T follicular helper cell (primary cell): ENCODE measurements around the gene SIT1.
"Not testable (repeated sequence)": the region's sequence is repeated elsewhere in the genome, so short reads cannot be mapped to it uniquely, and the experiment has no call there.

Experiments
- DNase-seq: peaks from one replicate; pipeline ENCODE4 v3.0.0-alpha.2; 2020; ENCODE audit warnings: low read depth

Gene SIT1

DNA sequence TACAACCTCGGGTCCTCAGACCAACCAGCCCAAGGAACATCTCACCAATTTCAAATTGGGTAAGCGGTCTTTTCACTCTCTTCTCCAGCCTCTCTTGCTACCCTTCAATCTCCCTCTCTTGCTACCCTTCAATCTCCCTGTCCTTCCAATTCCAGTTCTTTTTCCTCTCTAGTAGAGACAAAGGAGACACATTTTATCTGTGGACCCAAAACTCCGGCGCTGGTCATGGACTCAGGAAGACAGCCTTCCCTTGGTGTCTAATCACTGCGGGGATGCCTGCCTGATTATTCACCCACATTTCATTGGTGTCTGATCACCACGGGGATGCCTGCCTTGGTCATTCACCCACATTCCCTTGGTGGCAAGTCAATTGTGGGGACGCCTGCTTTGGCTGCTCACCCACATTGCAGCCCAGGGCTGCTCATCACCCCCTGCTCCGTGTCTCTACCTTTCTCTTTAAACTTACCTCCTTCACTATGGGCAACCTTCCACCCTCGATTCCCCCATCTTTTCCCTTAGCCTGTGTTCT lies 13.2 kb downstream of the SIT1 start:
- not testable (repeated sequence) for DNase-seq

DNA sequence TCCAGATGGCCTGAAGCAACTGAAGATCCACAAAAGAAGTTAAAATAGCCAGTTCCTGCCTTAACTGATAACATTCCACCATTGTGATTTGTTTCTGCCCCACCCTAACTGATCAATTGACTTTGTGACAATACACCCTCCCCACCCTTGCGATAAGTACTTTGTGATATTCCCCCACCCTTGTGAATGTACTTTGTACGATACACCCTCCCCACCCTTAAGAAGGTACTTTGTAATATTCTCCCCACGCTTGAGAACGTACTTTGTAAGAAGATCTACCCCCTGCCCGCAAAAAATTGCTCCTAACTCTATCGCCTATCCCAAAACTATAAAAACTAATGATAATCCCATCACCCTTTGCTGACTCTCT lies 13.9 kb downstream of the SIT1 start:
- not testable (repeated sequence) for DNase-seq

DNA sequence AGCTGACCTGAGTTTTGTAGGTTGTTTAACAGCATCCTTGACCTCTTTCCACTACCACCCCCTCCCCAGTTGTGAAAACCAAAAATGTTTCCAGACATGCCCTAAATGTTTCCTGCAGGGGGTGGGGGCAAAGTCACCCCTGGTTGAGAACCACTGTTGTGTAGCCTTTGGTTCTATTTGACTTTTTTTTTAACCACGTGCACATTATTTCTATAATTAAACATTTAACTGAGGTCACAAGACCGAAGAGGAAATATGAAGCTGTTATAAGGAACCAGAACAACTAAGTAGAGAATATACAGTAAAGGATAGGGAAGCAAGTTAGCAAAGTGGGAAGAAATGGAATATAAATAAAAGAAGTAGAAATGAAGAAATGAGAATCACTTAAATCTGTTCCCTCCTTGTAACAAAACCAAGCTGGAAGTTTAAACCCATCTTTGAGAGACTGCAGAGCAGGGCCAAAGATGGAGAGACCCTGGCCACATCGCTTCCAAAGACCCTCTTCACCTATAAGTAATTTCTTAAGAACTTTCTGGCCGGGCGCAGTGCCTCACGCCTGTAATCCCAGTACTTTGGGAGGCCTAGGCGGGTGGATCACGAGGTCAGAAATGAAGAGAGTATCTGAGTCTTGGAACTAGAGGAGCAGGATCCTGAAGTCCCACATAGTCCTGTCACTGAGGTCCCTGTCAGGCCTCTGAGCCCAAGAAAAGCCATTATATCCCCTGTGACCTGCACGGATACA lies 14.4 kb downstream of the SIT1 start:
- no peak for DNase-seq

DNA sequence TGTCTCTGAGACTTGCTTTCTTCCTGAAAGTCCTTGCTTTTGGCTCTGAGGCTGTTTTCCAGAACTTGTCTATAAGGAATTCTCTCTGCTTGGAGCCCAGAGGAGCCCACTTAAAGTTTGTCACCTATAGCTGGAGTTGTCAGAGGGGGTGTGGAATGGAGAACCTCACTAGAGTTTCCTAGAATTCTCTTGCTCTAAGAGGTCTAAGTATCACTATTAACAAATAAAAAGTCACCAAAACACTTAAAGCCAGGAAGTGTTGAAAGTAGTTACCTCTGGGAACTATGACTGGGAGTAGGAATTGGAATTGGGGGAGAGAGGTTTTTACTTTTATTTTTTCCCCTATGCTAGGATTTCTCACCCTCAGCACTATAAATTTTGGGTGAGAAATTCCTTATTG lies 15.0 kb downstream of the SIT1 start:
- DNase-seq, result no peak

DNA sequence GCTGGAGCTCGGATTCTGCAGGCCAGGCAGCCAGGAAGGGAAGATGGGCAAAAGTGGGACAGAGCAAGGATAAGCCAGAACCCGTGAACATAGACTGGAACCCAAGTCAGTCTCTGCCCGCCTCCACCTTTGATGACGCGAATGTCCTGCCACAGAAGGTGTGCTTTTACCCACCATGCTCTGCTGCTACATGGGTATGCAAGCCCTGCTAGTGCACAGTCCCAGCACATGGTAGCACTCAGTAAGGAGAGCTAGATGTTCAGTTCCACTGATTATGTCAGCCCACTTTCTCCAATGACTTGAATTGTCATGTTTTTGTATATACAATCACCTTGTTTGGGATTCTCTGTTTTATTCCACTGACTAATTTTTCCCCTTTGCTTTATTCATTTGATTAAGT lies 21.1 kb downstream of the SIT1 start:
- DNase-seq, result no peak

DNA sequence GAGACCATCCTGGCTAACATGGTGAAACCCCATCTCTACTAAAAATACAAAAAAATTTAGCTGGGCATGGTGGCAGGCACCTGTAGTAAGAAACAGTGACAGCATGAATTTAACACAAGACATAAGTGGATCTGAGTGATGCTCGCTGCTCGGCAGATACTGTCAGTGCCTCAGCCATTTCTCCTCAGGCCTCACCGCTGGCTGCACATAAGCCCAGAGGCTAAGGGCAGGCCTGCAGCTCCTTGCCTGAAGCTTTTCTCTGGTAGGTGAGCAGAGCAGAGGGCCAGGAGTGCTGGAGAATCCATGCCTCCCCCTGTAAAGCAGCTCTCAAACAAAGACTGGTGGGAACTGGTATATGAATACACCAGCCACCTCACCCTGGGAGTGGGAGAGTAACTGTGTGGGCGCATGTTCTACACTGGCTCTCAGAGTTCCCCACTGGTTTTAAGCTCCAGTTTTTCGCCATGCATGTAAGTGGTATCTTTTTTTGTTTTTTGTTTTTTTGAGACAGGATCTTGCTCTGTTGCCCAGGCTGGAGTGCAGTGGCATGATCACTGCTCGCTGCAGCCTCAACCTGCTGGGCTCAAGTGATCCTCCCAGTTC lies 22.2 kb downstream of the SIT1 start:
- no peak for DNase-seq

DNA sequence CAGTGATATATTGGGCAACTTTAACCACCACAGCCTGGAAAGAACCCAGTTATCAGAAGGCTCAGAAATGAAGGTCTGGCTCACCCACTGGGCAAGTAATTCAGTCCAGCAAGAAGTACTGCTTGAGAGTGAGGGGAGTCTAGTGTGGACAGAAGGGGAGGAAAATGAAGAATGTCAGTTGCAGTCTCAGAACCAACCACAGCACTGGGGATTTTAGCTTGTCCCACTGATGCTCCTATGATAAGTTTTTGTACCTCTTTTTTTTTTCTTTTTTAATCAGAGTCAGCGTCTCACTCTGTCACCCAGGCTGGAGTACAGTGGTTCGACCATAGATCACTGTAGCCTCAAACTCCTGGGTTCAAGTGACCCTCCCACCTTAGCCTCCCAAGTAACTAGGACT lies 23.2 kb downstream of the SIT1 start:
- no peak for DNase-seq

DNA sequence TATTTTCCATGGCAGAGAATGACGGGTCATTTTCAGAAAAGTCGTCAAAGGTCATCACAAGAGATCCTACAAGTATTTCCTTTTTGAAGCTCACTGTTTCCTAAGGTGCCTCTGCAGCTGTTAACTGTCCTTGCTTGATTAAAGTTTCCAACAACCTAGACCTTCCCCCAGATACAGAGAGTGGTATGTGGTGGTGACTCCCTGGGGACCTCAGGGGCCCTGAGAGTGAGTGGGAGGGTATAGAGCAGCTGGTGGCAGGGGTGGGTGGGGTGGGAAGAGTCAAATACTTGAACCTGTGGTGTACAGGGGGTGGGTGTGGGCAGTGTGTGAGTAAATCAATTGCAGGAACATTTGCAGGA lies 31.0 kb downstream of the SIT1 start:
- DNase-seq, result no peak

DNA sequence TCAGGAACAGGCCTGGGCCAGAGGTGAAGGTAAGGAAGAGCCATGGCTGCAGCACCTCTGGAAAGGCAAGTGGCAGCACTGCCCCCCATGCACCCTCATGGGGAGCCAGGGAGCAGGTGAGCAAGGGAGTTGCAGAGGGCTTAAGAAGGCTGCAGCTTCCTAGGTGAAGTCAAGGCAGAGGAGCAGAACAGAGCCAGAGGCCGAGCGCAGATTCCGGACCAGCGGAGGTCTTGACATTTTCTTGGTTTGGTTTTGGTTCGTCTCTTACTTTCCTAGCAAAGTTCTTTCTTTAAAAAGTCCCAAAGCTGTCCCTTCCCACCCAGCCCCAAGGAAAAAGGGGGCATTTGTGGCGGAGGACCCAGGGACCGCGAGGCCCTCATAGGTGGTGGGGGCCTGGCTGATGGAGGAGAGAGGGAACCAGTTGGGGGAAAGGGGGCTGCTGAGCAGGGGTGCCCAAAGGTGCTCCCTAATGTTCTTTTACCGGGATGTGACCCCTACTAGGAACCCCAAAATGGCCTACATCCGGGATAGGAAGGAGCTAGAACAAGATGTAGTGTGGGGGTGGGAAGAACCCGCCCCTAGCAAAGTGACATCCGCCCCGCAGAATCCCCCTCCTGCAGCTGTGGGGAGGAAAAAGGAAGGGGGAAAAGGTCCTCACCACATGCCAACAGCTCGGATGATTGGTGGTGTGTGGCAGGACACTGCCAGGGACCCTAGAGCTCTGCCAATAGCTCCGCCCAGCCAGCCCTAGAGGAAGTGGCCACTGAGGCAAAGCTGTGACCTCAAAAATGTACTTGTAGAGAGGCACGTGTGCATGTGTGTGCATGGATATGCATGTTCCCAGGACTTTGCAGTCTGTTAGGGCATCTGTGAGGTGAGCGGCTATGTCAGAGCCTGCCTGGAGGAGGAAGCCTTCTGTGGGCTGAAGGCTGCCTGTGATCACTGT lies 31.6 kb downstream of the SIT1 start:
- no peak for DNase-seq

DNA sequence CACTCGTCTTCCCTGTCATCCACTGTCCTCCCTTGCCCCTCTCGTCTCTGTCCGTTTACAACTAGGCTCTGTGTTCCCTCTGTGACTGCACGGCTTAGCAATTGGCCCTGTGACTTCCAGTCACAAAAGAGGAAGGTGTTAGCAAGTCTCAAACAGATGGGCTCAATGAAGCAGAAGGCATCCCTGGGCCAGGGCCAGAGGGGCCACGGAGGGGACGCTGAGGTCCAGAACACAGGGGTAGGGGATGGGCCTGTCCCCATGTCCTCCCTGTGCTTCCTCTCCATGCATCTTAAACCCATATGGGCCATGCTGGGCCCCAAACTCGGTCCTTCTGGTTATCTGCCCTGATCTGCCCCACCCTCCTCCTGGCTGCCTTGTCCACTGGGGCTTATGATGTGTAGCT lies 32.4 kb downstream of the SIT1 start, which contains the start of gene CD72:
CD72 (minus strand) TSS at position 89 of the 403 bp plus-strand sequence. CDS start 110 bp downstream, outside the sequence.
- no peak for DNase-seq

DNA sequence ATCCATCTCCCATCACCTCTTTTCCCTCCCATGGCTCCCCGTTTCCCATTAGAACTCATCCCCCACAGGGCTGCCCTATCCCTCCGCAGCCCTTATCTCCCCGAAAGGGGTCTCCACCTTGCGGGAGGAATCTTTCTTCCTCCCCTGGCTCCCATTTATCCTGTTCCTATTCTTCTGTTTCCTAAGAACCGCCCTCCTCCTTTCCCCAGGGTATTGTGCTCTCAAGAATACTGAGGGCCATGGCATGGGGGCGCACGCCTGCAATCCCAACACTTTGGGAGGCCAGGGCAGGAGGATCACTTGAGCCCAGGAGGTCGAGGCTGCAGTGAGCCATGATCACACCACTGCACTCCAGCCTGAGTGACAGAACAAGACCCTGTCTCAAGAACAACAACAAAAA lies 33.2 kb downstream of the SIT1 start:
- no peak for DNase-seq

DNA sequence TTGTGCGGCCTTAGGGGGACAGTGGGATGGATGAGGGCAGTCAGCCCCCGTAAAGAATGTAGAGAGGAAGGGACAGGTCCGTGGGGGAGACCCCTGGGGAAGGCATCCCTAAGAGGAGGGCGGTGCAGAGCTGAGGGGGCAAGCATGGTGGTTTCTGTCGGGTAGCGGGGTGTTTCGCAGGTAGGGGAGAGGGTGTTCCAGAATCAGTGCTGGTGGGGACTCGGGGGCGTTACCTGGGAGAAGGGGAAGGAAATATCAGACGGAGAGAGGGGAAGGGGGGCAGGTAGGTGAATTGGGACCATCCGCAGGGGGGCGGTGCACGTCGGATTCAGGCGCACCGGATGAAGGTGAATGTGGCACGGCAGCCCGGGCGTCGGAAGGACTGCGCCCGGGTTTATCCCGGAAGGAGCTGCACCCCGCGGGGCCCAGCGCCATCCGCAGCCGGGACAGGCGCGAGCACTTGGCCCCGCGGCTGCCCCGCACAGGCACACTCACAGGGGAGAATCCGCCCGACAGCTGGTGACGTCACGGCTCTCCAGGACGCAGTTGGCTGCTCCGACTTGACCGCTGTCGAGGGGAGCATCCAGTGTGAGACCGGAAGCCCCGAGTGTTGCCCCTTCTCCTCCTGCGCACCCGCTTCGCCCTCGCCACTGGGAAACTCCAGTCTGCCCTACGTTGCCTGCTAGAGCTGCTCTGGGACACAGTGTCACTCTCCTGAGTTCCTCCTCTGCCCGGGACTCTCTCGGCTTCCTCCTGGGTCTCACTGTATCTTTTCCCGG lies 33.9 kb downstream of the SIT1 start:
- peak; percentile 32 for DNase-seq

DNA sequence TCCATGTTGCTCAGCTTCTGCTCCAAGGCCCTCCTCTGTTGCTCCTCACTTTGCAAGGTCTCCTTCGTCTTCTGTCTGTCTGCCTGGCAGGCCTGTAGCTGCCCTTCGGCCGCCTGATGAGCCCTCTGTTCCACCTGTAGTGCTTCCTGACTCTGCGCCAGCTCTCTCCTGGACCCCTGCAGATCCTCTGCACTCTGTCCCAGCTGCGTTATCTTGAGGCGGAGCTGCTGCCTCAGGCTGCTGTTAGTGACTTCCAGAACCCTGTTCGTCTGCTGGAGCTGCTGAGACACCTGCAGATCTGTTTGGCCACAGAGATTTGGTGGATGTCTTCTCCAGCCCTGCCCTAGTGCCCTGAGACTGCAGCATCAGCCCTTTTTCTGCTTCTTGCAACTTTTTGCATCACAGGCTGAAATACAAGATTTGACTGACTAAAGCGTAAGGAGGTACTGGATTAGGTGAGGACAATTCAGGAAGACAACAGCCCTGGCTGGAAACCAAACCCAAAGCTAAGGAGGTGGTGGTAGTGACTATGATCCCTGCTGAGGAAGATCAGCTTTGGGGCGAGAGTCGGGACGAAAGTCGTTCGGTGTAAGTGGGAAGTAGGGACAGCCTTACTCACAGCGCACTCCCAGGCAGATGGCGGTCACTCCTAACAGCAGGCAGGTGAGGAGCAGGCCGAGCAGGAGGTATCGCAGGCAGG lies 34.6 kb downstream of the SIT1 start:
- no peak for DNase-seq

DNA sequence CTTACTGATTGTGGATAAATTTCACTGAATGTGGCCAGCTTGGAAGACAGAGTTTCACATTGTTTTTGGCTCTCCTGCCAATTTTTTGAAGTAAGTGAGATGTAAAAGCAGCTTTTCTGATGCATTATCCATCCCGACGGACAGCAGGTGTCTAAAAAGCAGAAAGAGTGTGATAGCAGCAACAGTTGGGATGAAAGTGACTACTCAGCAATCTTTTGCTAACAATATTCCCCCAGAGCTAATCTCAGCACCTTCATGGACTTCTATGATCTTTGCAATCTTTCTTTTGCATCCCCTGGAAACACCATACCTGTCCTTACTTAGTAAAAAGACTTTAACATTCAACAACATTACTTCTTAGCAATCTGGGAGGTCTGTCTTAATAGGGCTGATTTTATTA lies 37.9 kb downstream of the SIT1 start:
- no peak for DNase-seq

DNA sequence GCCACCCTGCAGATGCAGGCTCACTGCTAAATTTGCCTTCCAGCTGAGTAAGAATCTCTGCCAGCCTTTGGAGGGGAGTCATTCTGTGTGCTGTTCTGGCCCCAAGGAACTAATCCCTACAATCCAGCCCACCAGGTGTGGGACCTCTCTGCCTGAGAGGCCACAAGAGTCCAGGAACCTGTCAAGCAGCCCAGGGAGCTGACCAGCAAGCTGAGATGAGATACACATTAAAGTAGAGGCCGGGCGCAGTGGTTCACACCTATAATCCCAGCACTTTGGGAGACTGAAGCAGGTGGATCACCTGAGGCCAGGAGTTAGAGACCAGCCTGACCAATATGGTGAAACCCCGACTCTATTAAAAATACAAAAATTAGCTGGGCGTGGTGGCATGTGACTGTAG lies 38.7 kb downstream of the SIT1 start:
- DNase-seq, result not testable (repeated sequence)

DNA sequence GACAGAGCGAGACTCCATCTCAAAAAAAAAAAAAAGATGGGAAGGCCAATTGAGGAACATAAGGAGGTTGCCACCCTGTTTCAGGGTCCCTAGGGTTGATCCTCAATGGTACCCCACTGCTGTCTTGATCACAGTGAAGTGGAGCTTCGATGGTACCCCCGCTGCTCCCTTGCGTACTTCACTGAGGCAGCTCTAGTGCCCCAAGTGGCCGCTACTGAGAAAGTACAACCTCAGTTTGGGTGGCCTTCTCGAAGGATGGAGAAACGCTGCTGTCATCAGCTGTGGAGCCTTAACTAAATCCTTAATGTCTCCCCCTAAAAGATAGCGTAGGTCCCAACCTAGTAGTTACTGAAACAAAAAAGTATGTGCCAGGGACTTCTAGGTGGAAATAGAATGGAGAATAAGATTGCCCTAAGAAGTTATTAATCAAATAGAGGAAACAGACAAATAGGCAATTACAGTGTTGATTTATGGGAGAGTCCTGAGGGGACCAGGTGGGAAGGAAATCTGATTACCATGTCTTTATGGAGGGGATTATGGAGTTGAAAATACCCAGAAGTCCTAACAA lies 39.4 kb downstream of the SIT1 start:
- DNase-seq, result peak; percentile 36

DNA sequence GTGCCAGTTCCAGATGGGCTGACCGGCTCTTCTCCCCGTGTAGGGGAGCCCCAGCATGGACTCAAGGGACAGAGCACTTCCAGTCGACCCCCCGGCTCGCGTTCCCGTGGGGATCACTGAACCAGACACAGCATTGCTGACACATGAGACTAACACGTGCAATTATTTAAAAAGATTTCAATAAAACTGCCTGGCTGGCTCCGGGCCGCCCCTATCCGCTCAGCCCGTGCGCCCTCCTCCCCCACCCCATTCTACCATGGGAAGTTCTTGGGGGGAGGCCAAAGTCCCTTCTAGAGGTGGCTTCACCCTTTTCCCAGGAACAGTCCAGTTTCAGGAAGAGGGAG lies 40.9 kb downstream of the SIT1 start:
- no peak for DNase-seq

DNA sequence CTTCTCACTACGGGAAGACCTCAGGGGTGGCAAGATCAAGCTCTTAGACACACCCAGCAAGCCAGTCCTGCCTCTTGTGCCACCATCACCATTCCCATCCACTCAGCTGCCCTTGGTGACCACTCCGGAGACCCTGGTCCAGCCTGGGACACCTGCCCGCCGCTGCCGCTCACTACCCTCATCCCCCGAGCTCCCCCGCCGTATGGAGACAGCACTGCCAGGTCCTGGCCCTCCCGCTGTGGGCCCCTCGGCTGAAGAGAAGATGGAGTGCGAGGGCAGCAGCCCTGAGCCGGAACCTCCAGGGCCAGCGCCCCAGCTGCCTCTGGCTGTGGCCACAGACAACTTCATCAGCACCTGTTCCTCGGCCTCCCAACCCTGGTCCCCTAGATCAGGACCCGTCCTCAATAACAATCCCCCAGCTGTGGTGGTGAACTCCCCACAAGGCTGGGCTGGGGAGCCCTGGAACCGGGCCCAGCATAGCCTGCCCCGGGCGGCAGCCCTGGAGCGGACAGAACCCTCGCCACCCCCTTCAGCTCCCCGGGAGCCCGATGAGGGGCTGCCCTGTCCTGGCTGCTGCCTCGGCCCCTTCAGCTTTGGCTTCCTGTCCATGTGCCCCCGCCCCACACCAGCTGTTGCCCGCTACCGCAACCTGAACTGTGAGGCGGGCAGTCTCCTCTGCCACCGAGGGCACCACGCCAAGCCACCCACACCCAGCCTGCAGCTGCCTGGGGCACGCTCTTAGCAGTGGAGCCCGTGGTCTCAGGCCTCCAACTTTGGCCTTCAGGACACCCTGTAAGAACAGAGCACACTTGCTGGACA lies 41.5 kb downstream of the SIT1 start:
- DNase-seq, result no peak

DNA sequence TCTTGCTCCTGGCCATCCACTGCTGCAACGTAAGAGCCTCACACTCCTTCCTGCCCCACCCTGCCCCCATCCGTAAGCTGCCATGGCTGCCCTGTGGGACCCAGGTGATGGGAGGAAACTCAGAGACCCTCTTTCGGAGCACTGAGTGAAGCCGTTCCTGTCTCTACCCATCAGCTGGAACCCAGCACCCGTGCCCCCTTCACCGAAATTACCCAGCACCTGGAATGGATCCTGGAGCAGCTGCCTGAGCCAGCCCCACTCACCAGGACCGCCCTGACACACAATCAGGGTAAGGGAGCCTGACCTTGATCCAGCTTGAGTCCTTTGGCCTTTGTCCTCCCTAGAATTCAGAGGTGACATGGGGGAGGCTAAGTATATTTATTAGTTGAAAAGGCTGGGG lies 42.5 kb downstream of the SIT1 start:
- no peak for DNase-seq

DNA sequence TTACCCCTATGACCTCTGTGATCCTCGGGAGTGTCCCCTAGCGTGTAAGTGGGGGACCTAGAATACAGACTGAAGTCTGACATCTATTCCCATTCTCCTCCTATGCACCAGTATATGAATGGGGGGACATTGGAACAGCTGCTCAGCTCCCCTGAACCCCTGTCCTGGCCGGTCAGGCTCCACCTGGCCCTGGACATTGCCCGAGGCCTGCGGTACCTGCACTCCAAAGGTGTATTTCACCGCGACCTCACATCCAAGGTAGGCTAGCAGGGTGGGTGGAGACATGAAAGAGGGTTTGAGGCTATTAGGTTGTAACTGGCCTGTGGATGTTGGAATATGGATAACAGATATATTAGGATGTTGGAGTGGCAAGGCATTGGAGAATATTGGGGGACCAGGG lies 44.0 kb downstream of the SIT1 start:
- no peak for DNase-seq
